ENCODE results near the gene ZNF232.
"Not testable (repeated sequence)": the region's sequence is repeated elsewhere in the genome, so short reads cannot be mapped to it uniquely, and the experiment has no call there.

ZNF232 gene

GRCh38 chr17:5111402-5112204 is at the start of gene ZNF232:
Gene ZNF232, minus strand, starts transcription at chr17:5111878. Its CDS starts 56 bp downstream, at chr17:5111822.
- peak; percentile 22 for DNase-seq

DNA sequence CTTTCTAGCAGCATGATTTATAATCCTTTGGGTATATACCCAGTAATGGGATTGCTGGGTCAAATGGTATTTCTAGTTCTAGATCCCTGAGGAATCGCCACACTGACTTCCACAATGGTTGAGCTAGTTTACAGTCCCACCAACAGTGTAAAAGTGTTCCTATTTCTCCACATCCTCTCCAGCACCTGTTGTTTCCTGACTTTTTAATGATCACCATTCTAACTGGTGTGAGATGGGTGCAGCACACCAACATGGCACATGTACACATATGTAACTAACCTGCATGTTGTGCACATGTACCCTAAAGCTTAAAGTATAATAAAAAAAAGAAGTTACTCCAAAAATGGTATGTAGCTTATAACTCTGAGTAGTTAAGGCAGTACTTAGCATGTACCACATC is 49.0 kb upstream of the ZNF232 start:
- not testable (repeated sequence) for DNase-seq

DNA sequence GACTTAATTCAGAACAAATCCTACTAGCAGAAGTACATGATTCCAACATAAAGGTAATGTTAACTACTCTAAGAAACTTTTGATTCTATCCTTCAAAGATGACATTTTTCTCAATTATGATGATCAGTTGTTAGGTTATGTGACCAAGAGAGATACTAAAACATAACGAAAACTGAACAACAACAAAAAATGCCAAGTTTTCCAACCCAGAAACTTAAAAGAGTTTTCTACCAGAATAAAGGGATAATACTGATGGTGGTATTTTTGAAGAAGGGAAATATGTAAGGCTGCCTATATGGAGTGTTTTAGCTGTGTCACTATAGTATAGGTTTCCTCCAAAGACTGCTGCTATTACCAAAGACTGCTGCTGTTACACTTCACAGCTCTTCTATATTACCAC is 34.4 kb upstream of the ZNF232 start:
- DNase-seq, result not testable (repeated sequence)

GRCh38 chr17:5142877-5143276 is 31.2 kb upstream of the ZNF232 start:
- not testable (repeated sequence) for DNase-seq

DNA sequence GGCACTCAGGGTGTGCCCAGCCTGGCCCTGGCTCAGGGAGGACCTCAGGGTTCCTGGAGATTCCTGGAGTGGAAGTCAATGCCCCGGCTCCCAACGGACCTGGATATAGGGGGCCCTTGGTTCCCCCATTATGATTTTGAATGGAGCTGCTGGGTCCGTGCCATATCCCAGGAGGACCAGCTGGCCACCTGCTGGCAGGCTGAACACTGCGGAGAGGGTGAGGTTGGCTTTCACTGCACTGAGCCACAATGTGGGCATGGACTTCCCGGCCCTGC is 27.7 kb upstream of the ZNF232 start:
- no peak for DNase-seq

GRCh38 chr17:5138616-5139457 is 27.2 kb upstream of the ZNF232 start:
- no peak for DNase-seq

DNA sequence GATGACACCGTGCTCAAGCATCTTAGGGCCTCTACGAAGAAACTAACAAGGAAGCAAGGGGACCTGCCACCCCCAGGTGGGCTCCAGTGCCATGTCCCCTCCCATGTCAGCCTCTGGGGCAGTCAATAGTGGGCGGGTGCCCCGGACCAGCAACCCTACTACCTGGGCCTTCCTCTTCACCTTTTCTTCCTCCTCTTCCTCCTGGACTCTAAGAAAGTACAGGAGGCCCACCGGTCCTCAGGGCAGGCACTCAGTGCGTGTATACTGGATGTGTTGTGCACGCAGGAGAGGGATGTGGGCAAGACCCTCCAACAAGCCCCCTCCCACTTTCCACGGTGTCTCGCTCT is 26.5 kb upstream of the ZNF232 start:
- not testable (repeated sequence) for DNase-seq

GRCh38 chr17:5137511-5138197 is 26.0 kb upstream of the ZNF232 start:
- not testable (repeated sequence) for DNase-seq

- not testable (repeated sequence) for DNase-seq
Measured at GRCh38 chr17:5136580-5137412, 25.1 kb upstream of the ZNF232 start.

- no peak for DNase-seq
Measured at GRCh38 chr17:5135726-5136579, 24.3 kb upstream of the ZNF232 start.

GRCh38 chr17:5135131-5135712 is 23.5 kb upstream of the ZNF232 start:
- DNase-seq, result not testable (repeated sequence)

GRCh38 chr17:5134571-5134970 is 22.9 kb upstream of the ZNF232 start:
- not testable (repeated sequence) for DNase-seq

DNA sequence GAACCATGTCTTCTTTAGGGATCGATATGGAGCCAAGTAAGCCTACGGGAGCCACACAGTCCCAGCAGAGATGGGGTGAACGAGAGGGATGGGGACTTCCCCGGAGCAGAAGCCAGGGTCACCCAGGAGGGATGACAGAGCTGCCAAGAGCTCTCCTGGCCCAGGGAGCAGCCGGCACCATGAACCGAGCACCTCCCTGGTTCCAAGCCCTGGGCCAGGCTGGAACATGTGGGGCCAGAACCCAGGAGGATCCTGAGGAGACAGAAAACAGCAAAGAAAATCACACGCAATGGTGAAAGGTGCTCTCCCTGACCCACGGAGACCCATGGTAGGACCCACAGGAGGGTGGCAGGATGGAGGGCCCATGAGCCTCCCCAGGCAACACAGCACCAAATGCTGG is 22.3 kb upstream of the ZNF232 start:
- not testable (repeated sequence) for DNase-seq

GRCh38 chr17:5133311-5133710 is 21.6 kb upstream of the ZNF232 start:
- DNase-seq, result no peak

GRCh38 chr17:5132503-5133225 is 21.0 kb upstream of the ZNF232 start:
- DNase-seq, result not testable (repeated sequence)

DNA sequence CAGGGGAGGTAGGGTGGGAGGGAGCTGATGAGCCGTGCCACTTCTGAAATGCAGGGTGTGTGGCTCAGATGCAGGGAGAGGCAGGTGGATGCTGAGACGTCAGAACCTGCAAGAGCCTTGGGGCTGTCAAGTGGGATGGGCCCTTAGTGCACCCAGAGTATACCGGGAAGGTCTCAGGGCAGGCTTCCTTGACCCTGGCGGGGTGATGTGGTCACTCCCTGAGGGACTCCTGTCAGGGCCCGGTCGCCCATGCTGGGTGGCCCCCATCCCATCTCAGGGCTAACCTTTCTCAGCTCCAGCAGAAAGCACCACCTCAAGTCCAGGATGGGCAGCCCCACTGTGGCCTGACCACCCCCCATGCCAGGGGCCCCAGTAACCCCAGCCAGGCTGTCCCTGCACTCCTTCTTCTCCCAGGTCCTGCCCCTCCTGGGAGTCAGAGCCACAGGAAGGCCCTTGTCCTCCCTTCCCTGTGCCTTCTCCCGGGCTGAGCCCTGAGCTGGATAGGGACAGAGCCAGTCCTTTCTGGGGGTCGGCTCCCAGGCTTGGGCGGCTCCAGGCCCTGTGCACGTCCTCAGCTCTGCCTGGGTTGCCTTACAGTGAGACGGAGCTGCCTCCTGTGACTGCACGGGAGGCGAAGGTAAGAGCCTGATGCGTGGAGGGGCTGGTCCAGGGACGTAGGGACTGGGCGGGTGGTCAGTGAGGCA is 20.3 kb upstream of the ZNF232 start:
- not testable (repeated sequence) for DNase-seq

DNA sequence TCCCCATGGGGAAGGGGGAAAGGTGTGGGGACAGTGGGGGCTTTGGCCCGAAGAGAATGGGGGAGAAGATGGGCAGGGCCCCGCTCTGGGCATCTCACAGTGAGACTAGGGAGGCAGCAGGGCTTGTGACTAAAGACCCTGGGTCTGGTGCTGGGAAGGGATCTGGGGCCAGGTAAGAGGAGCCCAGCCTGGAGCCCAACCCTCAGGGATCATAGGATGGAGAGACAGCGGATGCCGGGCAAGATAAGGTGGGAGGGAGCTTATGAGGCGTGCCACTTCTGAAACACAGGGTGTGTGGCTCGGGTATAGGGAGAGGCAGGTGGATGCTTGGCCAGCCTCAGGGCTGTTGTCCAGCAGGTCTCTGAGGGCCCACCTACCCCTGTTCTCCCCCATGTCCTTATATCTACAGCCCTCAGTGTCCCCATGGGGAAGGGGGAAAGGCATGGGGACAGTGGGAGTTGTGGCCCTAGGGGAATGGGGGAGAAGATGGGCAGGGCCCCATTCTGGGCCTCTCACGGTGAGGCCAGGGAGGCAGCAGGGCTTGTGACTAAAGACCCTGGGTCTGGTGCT is 19.6 kb upstream of the ZNF232 start:
- no peak for DNase-seq

DNA sequence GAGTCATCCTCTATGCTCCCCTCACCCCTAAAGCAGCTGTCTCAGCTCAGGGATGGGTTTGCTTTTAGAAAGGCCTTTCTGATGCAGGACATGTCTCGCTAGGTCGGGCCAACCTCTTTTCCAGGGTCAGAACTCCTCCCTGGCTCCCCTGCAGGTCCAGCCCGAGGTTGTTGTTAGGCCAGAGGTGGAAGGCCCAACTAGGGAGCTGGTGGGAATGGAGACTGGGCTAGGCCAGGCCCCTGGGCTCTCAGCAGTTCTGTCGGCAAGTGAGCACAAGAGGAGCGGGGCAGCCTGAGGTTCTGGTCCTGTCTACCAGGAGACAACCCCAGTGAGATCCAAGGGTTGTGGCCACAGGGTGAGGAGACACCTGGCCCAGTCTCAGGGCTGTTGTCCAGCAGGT is 19.0 kb upstream of the ZNF232 start:
- not testable (repeated sequence) for DNase-seq

- not testable (repeated sequence) for DNase-seq
Measured at GRCh38 chr17:5130261-5130660, 18.6 kb upstream of the ZNF232 start.

DNA sequence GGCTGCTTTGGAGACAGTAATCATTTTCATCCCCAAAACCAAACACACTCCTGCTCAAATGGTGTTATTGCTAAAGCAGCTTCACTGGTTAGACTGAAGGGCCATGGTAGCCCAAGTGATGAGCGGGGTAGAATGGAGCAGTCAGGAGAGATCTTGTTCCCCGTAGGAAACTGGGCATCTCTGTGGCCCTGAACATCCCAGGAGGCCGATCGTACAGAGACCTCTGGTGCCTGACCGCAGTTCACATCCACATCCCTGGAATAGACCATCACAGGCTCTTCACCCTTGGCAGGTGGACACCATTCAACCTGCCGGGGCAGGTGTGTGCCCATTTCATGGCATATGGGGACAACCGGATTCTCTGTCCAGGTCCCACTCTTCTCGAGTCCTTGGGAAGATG is 18.1 kb upstream of the ZNF232 start:
- not testable (repeated sequence) for DNase-seq

Measured in KG1 (cell line).